Activated CD4-positive, CD25-positive, alpha-beta regulatory T cell (primary cell): ENCODE measurements around the gene NMT1.

ENCODE experiments used
- DNase-seq, 4 experiments: peaks; one replicate each; lab custom pipeline; 2025; lab: John Stamatoyannopoulos, UW

The NMT1 gene

GRCh38 chr17:45150911-45151809 lies 90.0 kb downstream of the NMT1 start:
- no peak for DNase-seq

GRCh38 chr17:45155029-45155428 lies 93.9 kb downstream of the NMT1 start:
- DNase-seq, result no peak

GRCh38 chr17:45155483-45155882 lies 94.4 kb downstream of the NMT1 start:
- DNase-seq, result no peak

- DNase-seq, result no peak
These were observed 95.1 kb downstream of the NMT1 start for GRCh38 chr17:45156242-45156641.
